ENCODE data around the gene KCMF1. TPM values are rescaled to one million over a fixed set of nuclear protein-coding genes. Genes with fewer than 3 reads are reported as not detected.

Gene KCMF1
- total and polyA plus RNA-seq, 8 donors = 2.3 to 88.4 (median 44.5) TPM

GRCh38 chr2:85091838-85092237 is 120.9 kb downstream of the KCMF1 start:
- H3K36me3 ChIP-seq = no peaks in the 10 kb centered on the region
- no peak overlapping the region for H3K4me3 ChIP-seq
- 67 to 81% (median 71%) methylated on average over 2 of the region's 2 CpGs for WGBS, 5 donors
- TF ChIP-seq EP300 (IDR thresholded peaks at IDR 0.05) (no peak), CTCF (IDR thresholded peaks at IDR 0.05) (no peak)
- intact Hi-C loops (cut with DNase I; ENCODE audit: low total_unique reads) = no loop called here
- DNase-seq = no peak
- peaks cover 0 to 12% (median 0%) of the 10 kb centered on the region in 3 donors for H3K27me3 ChIP-seq
- H3K27ac ChIP-seq = no peak overlapping the region
- H3K9me3 ChIP-seq = no peaks in the 10 kb centered on the region
- no peaks in the 10 kb centered on the region for H3K4me1 ChIP-seq

- intact Hi-C loops (cut with DNase I; ENCODE audit: low total_unique reads) = no loop called here
- Histone ChIP-seq H3K36me3 (no peaks in the 10 kb centered on the region), H3K27ac (no peak overlapping the region), H3K27me3 (no peaks in the 10 kb centered on the region), H3K4me3 (no peak overlapping the region), H3K4me1 (no peaks in the 10 kb centered on the region), H3K9me3 (no peaks in the 10 kb centered on the region)
- 57 to 81% (median 76%) methylated on average over 2 of the region's 2 CpGs for WGBS, 5 donors
- TF ChIP-seq EP300 (IDR thresholded peaks at IDR 0.05) = no peak
- no peak for DNase-seq
Measured at GRCh38 chr2:85095094-85095493, 124.1 kb downstream of the KCMF1 start.

- no peaks in the 10 kb centered on the region for H3K36me3 ChIP-seq
- no peak overlapping the region for H3K4me3 ChIP-seq
- 86 to 90% (median 89%) methylated on average over 6 of the region's 6 CpGs for WGBS, 5 donors
- H3K27me3 ChIP-seq = no peaks in the 10 kb centered on the region
- no peak for DNase-seq
- no peak overlapping the region for H3K27ac ChIP-seq
- no peaks in the 10 kb centered on the region for H3K9me3 ChIP-seq
- no peak for TF ChIP-seq POLR2A (IDR thresholded peaks at IDR 0.05)
- TF ChIP-seq CTCF (IDR thresholded peaks at IDR 0.05) = no peak
- TF ChIP-seq EP300 (IDR thresholded peaks at IDR 0.05) = no peak
- no peaks in the 10 kb centered on the region for H3K4me1 ChIP-seq
- intact Hi-C loops (cut with DNase I; ENCODE audit: low total_unique reads) = no loop called here
Measured at GRCh38 chr2:85096616-85097015, 125.7 kb downstream of the KCMF1 start.

- Histone ChIP-seq H3K27me3 (no peaks in the 10 kb centered on the region), H3K4me3 (no peak overlapping the region), H3K4me1 (no peaks in the 10 kb centered on the region), H3K36me3 (no peaks in the 10 kb centered on the region), H3K9me3 (no peaks in the 10 kb centered on the region), H3K27ac (no peak overlapping the region)
- TF ChIP-seq POLR2AphosphoS5 (IDR thresholded peaks at IDR 0.05) = no peak
- no peak for TF ChIP-seq CTCF (IDR thresholded peaks at IDR 0.05)
- TF ChIP-seq POLR2A (IDR thresholded peaks at IDR 0.05) = no peak
- no peak for TF ChIP-seq EP300 (IDR thresholded peaks at IDR 0.05)
- intact Hi-C loops (cut with DNase I; ENCODE audit: low total_unique reads) = no loop called here
- no peak for DNase-seq
- WGBS, 5 donors = 74 to 86% (median 83%) methylated on average over 1 of the region's 1 CpG
Measured at GRCh38 chr2:85104228-85104627, 133.3 kb downstream of the KCMF1 start.

- Histone ChIP-seq H3K36me3 (no peaks in the 10 kb centered on the region), H3K9me3 (no peaks in the 10 kb centered on the region), H3K4me1 (no peaks in the 10 kb centered on the region), H3K4me3 (no peak overlapping the region), H3K27ac (no peak overlapping the region), H3K27me3 (peaks cover 0 to 3% (median 0%) of the 10 kb centered on the region in 3 donors)
- DNase-seq = peak in 1 of 2 donors; percentile 3
- intact Hi-C loops (cut with DNase I; ENCODE audit: low total_unique reads) = no loop called here
- 72 to 81% (median 75%) methylated on average over 8 of the region's 8 CpGs for WGBS, 5 donors
- no peak for TF ChIP-seq EP300 (IDR thresholded peaks at IDR 0.05)
- TF ChIP-seq POLR2A (IDR thresholded peaks at IDR 0.05) = no peak
- no peak for TF ChIP-seq POLR2AphosphoS5 (IDR thresholded peaks at IDR 0.05)
- no peak for TF ChIP-seq CTCF (IDR thresholded peaks at IDR 0.05)
Measured at GRCh38 chr2:85106489-85107180, 135.7 kb downstream of the KCMF1 start.
